HG03565 (cell line): ENCODE results near the gene LRRC53.

Experiments
- ATAC-seq: cut with Tn5 transposase; IDR thresholded peaks from one replicate; pipeline ENCODE4 v1.9.1; 2021; ENCODE audit warnings: mild to moderate bottlenecking, moderate library complexity; ENCODE audit not compliant: unreplicated experiment

Gene LRRC53

DNA sequence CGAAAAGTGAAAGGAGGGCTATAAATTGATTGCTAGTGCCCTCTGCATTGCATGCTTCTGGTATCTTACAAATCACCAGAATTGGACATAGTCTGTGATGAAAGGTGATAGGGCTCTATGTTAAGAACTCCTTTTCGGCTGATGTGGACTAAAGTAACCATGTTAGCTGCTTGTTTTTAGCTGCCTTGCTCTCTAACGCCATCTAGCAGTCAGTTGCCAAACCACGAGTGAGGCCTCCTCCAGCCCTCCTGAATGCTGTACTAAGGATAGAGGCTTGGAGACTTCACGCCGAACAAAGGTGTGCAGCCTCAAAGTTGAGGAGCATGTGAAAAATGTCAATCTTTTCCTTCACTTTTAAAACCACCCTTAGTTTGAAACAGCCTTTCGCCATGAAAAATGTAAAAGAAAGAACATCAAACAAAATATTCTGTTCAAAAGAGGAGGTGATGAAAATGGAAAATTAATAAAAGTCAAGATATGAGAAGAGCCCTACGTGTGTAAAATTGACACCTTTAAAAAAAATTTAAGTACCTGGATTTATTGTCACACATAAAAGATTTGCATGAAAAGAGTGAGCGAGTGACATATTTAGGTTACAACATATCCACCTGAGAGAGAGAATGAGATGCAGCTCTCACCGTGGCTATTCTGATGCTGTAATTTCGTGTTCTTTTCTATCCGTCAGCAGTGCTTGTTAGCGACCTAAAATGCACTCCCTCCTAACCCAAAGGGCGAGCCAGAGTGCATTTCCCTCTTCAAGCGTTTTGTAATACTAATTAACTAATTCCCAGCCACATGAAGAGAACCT is 8.1 kb downstream of the LRRC53 start:
- ATAC-seq = peak; percentile 94

DNA sequence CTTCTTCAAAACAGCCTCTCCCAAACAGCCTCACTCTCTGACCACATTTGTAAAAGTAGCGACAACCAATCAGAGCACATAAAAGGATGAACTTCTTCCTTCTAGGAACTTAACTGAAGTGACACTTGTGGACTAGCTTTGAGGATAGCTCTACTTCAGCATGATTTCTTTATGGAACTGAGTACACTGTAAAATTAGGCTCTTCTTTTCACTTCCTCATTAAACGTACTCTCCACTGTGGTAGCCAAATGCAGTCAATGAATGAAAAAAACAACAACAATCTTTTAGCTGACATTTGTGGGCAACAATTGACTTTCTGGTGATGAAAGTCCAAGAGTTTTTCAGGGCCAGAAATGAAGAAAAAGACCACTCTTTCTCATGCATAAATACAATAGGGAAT is 9.6 kb downstream of the LRRC53 start:
- no peak for ATAC-seq

DNA sequence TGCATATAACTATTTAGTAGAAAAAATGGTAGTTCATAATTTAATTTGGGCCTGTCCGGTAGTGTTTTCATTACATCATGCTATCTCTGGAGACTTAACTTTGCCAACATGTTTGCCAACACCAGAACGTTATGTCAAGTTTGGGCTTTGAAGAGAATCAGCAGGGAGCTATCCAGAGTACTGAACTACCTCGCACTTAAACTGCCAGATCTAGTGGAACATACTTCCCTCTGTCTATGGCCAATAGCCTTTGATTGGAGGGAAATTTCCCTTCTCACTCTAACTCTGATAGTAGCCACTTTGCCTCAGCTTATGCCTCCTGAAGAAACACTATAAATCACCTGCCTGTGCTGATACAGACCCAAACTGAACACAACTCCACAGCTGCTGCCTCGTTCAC is 10.0 kb downstream of the LRRC53 start:
- ATAC-seq = no peak

DNA sequence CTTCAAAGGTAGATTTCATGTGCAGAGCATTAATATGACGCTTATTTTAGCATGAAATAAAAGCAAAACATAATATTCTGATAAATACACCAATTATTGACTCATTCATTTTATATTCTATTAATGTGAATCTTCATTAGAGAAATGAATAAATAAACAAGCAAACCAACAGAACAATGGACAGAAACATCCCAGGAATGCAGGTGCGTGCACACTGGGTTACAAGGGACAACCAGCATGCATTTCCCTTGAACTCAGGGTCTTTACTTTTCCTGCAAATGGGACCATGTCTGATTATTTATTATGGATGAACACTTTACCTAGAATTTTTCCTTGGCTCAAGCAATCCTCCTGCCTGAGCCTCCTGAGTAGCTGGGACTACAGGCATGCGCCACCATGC is 13.5 kb downstream of the LRRC53 start:
- no peak for ATAC-seq

DNA sequence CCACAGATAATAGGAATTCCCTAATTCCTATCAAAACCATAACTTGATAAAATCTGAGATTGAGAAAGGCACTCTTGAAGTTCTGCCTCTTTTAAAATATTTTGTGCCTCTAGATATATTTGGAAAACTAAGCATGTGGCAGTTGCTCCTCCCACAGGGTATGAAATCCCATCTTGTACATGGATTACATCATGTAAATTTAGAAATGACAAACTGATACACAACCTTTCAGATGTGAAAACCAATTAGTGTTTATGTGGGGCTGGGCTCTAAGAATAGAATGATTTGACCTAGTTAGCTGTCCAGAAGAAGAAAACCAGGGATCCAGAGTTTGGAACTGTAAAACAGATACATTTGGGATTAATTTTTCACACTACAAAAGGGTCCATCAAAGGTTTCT is 15.7 kb downstream of the LRRC53 start:
- no peak for ATAC-seq

DNA sequence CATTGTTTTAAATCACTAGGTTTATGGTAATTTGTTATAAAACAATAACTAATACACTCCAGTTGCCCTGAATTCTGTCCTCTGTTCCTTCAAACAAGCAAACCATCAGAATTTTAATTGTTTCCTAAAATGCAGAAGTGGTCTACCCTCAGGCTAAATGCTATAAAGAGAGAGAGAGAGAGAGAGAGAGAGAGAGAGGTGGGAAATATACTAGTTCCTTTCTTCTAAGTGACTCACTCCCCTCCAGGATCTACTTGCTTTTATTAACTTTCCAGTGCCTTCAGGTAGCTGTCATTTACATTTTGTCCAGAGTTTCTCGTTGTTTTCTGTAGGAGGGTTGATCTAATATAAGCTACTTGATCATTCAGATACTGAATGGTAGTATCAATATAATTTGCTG is 26.4 kb downstream of the LRRC53 start:
- no peak for ATAC-seq

DNA sequence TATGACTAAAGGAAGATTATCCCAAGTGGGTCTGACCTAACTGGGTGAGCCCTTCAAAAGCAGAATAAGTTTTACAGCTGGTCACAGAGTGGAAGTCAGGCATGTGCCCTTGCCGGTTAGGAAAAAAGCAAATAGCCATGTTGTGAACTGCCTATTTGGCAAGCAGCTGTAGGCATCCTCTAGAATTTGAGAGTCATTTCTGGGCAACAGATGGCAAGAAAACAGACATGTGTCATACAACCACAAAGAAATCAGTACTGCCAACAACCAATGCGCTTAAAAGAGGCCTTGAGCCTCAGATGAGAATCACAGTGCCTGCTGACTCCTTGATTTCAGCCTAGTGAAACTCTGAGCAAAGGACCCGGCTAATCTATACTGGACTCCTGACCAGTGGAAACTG is 26.8 kb downstream of the LRRC53 start:
- ATAC-seq = no peak

DNA sequence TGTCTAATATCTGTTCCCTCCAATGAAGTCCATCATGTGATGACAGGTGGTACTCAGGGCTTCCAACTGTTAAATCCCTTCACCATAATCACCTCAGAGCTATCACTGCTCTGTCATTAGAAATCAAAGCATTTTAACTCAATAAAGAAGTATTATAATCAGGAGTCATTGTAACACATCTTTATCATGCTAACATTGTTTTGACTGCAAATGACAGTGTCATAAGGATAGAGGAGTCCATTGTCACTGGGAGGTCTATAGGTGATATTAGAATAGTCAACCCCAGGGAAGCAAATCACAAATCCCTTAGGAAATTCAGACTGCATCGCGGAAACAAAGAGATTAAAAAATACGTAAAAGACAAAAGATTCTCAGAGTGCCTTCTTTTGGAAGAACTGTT is 30.8 kb downstream of the LRRC53 start:
- ATAC-seq = no peak

DNA sequence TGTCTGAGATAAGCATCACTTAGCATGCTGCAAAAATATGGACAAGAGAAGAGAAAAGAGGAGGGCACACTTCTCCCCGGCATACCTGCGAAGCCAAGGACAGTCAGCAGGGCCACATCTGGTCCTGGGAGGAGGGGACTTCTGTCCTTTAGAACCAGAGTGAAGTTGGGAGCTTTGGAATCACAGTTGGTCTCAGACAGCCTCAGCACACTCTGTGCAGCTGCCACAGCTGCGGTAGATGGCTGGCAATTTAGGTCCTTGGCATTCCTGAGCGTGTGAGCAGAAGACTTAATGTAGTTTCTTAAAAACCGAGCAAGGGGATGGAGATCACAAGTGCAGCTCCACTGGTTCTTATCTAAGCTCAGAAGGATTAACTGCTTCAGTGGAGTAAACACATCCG is 32.3 kb downstream of the LRRC53 start:
- no peak for ATAC-seq

DNA sequence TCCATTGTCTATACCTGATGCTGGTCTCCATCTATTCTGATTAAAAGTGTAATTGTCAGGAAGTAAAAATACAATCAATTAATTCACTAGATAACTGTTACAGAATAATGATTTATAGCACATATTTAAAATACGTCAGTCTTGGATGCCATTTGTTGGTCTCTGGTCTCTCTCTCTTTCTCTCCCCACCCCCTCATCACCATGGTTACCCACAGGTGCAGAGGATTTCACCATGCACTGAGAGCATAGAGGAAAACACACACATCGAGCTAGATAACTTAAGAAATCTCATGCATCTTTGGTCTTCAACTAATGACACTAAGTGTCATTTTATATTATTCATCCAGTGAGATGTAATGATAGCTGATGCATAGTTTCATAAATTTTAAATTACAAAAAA is 33.4 kb downstream of the LRRC53 start:
- ATAC-seq = no peak

DNA sequence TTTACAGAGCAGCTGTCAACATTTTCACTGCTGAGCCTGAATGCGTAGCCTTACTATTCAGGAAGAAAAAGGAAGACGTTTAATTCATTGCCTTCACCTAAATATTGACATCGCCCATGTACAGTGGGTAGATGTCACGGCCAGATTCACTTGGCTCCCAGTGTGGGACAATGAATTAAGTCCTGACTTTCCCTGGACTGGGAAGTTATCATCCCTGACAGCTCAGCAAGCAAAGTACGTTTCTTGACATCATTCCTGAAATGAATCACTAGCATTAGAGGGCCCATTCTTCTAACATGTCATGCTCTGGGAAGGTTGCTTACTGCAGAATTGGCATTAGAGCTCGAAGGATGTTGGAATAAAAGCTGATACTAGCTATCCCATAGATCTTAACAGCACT is 37.8 kb downstream of the LRRC53 start:
- no peak for ATAC-seq

DNA sequence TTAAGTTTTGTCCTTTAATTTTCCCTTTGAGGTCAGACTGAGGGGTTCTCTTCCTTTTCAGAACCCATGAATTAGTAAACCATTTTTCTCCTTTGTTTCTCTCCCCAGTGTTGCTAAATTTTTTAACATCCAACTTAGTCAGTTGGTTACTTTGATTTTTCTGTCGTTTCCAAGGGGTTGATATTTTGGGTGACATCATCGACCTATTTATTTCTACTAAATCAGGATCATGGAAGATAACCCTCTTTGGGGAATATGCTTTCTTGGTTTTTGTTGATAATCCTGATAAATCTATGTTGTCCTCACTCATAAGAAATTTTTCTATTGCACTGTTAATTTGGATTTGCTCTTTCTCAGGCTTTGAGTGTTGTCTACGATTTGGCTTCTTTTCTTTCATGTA is 40.9 kb downstream of the LRRC53 start:
- ATAC-seq = no peak

DNA sequence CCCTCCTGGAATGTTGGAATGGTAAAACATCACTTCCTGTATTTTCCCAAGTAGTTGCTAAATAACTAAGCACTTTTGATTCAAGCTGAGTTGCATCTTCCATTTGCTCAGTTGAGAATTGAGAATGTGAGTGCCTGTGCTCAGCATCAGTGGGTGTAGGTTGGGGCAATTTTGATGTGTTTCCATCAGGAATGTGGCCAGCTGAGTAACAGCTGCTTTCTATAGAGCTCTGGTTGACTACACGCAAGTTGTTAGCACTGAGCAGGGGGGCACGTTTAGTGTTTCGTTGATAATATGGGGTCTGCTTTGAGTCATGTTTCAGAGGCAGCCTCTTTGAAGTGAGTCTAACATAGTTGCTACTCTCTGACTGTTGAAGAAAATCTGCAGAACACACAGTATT is 41.5 kb downstream of the LRRC53 start:
- ATAC-seq = no peak

DNA sequence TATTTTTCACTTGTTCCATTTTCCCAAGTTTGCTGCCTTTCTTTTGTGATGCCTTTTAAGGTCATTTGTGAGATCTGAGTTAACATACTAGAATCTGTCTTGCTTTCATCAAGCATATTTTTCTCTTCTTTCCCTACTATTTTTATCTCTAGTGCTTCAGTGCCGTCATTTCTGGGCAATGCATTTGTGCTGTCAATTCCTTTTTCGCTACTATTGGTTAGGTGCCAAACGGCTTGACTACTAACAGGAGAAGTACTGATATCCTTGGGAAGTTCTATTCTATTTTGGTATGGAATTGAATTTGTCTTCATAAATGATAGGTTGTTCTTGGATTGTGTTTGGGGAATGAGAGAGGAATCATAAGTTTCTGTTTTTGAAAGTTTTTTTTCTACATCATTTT is 42.2 kb downstream of the LRRC53 start:
- no peak for ATAC-seq

DNA sequence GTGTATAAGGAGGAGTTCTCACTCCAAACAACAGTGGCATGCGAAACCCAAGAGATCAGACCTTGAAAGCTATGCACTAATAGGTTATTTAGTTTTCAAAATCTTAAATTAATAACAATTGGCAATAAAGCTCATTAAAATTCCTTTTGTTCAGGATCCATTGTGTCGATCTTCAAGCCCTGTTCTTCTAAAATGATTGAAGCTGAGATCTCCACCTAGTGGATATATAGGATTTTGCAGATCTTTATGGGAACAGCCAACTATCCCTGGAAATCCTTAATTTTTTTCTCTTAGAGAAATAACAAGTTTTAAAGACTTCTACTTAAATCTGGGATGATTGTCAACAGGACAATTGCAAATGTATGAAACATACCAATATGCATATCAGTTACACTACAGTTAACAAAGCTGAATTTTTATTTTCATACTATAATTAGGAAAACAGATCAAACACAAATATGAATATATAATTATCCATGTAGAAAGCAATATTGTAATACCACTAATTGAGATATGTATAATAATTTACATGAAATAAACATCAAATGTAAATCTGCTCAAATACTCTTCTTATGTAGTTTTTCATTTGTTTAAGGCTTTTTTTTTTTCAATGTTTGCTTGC is 43.3 kb downstream of the LRRC53 start:
- peak; percentile 60 for ATAC-seq

DNA sequence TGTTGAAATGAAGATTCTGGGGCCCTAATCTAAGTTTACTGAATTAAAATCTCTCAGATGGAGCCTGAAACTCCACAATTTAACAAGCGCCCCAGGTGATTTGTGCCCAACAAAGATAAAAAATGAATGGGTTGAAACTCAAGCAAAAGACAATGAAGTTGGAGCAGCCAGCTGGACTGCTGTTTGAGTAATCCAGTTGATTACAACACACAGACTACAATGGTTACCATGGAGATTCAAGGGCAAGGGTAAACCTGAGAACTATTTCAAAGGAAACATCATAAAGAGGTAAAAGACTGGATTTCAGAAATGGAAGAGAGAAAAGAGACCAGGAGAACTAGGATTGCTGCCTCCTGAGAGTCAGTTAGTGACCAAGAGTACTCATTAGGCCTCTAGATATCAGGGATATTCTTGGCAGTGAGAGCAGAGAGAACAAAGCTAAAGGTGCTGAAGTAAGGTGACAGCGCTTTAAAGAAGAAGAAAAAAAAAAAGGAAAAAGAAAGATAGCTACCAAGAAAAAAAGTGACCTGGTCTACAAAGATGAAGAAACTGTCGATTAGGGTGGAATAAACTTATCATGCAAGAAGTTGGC is 44.5 kb downstream of the LRRC53 start:
- ATAC-seq = no peak

DNA sequence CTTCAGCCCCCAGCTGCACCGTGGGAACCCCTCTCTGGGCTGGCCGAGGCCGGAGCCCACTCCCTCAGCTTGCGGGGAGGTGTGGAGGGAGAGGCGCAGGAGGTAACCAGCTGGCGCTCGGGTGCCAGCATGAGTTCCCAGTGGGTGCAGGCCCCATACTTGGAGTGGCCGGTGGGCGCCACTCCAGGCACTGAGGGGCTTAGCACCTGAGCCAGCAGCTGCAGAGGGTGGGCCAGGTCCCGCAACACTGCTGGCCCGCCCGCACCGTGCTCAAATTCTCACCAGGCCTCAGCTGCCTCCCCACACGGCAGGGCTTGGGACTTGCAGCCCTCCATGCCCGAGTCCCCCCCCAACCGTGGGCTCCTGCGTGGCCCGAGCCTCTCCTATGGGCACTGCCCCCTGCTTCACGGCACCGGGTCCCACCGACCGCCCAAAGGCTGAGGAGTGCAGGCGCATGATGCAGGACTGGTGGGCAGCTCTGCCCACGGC is 47.2 kb downstream of the LRRC53 start:
- no peak for ATAC-seq

DNA sequence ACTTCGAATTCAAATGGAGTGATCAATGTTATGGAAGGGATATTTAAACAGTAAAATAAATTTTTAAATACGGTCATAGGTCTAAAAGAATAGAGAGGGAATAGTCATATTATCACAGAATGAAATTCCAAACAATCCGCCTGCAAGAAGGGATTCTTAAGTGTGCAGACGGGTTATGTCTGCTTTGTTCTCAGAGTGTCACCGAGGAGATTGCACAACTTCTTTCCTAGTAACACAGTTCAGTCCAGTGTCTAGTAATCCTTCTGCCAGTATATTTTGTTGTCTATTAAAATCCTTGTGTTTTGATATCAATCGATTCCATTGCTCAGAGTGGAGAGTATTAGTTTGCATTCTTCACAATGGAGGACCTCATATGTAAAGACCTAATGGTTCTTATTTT is 48.4 kb downstream of the LRRC53 start:
- ATAC-seq = no peak

DNA sequence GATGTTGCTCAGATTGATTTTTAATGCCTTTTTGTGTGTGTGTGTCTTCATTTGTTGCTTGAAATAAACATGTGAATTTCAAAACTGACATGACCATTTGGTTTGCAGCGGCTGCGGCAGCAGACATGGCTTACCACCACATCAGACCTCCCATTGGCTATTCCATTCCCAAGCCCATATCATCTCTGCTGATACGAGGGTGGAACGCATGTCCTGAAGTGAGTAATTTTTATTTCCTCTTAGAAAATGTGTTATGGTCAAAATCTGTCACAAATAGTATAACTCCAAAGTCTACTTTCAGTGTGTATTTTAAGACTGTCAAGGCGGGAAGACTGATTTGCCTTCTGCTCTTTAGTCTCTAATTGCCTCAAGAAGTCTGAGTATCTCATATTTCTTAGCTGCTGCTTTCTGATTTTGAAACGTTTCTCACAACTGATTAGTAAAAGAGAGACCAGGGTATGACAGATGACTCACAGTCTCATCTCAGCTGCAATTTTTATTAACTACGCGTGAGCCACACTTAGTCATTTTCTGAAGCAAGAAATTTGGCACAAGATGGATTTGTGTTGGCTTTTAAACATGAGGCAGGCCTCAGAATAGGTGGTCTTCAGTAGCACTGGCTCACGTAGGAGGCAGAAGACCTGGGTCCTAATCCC is 49.0 kb downstream of the LRRC53 start:
- ATAC-seq = peak; percentile 95

DNA sequence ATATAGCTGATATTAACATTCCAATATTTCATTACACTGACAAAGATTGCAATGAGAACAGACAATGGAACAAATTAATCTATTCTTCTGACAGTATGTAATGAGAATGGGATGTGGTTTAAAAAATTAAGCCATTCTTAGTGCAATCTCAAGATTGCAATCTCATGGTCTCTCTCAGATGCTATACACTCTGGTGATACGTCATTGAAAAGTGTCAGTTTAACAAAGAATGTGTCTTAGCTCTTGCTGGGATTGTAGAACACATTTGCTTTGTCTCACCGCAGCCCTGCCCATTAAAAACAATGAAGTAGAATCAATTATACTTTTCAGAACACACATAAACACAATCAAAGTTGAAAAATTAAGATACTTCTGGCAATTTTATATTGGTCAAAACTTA is 55.2 kb downstream of the LRRC53 start:
- no peak for ATAC-seq

DNA sequence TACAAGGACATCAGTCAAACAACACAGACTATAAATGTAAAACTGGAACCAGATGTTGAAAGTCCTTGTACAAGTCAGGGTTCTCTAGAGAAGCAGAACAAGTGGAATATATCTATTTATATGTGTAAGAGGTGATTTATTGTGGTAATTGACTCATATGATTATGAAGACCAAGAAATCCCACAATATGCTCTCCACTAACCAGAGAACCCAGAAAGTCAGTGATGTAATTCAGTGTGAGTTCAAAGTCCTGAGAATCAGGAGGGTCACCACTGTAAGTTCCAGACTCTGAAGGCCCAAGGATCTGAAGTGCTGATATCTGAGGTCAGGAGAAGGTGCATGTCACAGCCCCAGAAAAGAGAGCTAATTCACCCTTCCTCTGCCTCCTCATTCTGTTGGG is 57.0 kb downstream of the LRRC53 start:
- no peak for ATAC-seq

DNA sequence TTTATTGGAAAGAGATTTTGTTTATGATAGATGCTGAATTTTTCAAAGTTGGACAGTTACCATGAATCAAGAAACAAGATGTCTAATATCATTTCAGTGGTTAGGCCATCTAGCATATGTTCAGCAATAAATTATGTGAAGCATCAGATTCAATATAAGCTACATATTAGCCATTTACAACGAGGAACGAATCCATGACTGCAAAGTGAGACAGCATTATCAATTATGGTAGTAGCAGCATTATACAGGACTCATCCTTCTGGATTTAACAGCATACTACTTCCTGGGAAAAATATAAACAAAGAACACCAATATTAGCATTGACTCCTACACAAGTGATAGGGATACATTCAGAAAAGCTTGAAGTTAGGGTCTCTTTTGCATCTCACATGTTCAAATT is 59.1 kb downstream of the LRRC53 start:
- no peak for ATAC-seq
